AML-193 (cell line): Measurements from ENCODE around the gene KRT82.
"Not testable (repeated sequence)": the region's sequence is repeated elsewhere in the genome, so short reads cannot be mapped to it uniquely, and the experiment has no call there.

Experiments used
- DNase-seq, 2 experiments: peaks; one replicate each; lab custom pipeline; 2025; lab: John Stamatoyannopoulos, UW

KRT82 gene

GRCh38 chr12:52410589-52411248 is 4.6 kb upstream of the KRT82 start:
- not testable (repeated sequence) for DNase-seq

GRCh38 chr12:52407918-52408317 is 1.8 kb upstream of the KRT82 start:
- no peak for DNase-seq

GRCh38 chr12:52404951-52405350 is 1.2 kb downstream of the KRT82 start:
- no peak for DNase-seq

GRCh38 chr12:52403561-52403960 is 2.6 kb downstream of the KRT82 start:
- no peak for DNase-seq

GRCh38 chr12:52402873-52403540 is 3.1 kb downstream of the KRT82 start:
- no peak for DNase-seq

- DNase-seq: no peak
Observed at GRCh38 chr12:52402377-52402776, 3.8 kb downstream of the KRT82 start.

- no peak for DNase-seq
Observed at GRCh38 chr12:52401926-52402325, 4.2 kb downstream of the KRT82 start.

- no peak for DNase-seq
Observed at GRCh38 chr12:52401526-52401925, 4.6 kb downstream of the KRT82 start.

- no peak for DNase-seq
Observed at GRCh38 chr12:52400906-52401305, 5.2 kb downstream of the KRT82 start.

GRCh38 chr12:52399756-52400155 is 6.4 kb downstream of the KRT82 start:
- DNase-seq: no peak

GRCh38 chr12:52398176-52398575 is 8.0 kb downstream of the KRT82 start:
- DNase-seq: no peak

- DNase-seq: no peak
Observed at GRCh38 chr12:52396656-52397055, 9.5 kb downstream of the KRT82 start.

GRCh38 chr12:52395761-52396434 is 10.2 kb downstream of the KRT82 start:
- DNase-seq: no peak

GRCh38 chr12:52394836-52395405 is 11.2 kb downstream of the KRT82 start:
- DNase-seq: no peak

GRCh38 chr12:52392465-52393007 is 13.6 kb downstream of the KRT82 start:
- no peak for DNase-seq

GRCh38 chr12:52391618-52392002 is 14.5 kb downstream of the KRT82 start:
- no peak for DNase-seq

GRCh38 chr12:52390739-52391617 is 15.2 kb downstream of the KRT82 start:
- DNase-seq: peak in 1 of 2 experiments; percentile 7

- DNase-seq: no peak
Observed at GRCh38 chr12:52389313-52390207, 16.6 kb downstream of the KRT82 start.

- no peak for DNase-seq
Observed at GRCh38 chr12:52387859-52388258, 18.3 kb downstream of the KRT82 start.

- no peak for DNase-seq
Observed at GRCh38 chr12:52385226-52385702, 20.9 kb downstream of the KRT82 start, which contains the start of gene KRT84. Gene KRT84, minus strand, starts transcription at chr12:52385652. Its CDS starts 67 bp downstream, at chr12:52385585.
